Parathyroid adenoma (tissue), 2 donors: ENCODE measurements around the gene ARHGEF1.

Experiments
- H2AFZ ChIP-seq: fragments of 300-600 bp; sonication (generic); one replicate; pipeline ENCODE4 v1.7.0; 2017; ENCODE audit warnings: antibody characterized with exemption, mild to moderate bottlenecking
- H3K27ac ChIP-seq: fragments of 300-600 bp; sonication (generic); one replicate; pipeline ENCODE4 v1.7.0; 2017
- H3K27me3 ChIP-seq: fragments of 300-600 bp; sonication (generic); one replicate; pipeline ENCODE4 v1.7.0; 2017; ENCODE audit warnings: low read length; ENCODE audit not compliant: control insufficient read depth, insufficient read depth
- H3K36me3 ChIP-seq: fragments of 300-600 bp; sonication (generic); one replicate; pipeline ENCODE4 v1.7.0; 2017; ENCODE audit warnings: low read length; ENCODE audit not compliant: control insufficient read depth, insufficient read depth
- H3K4me1 ChIP-seq: fragments of 300-600 bp; sonication (generic); one replicate; pipeline ENCODE4 v1.7.0; 2017; ENCODE audit warnings: control low read depth
- H3K4me2 ChIP-seq: fragments of 300-600 bp; sonication (generic); one replicate; pipeline ENCODE4 v1.7.0; 2017; ENCODE audit warnings: low read length
- H3K4me3 ChIP-seq: fragments of 300-600 bp; sonication (generic); one replicate; pipeline ENCODE4 v1.7.0; 2017; ENCODE audit warnings: low read depth, low read length
- H3K79me2 ChIP-seq: fragments of 300-600 bp; sonication (generic); one replicate; pipeline ENCODE4 v1.7.0; 2017; ENCODE audit warnings: control low read depth
- H3K9ac ChIP-seq: fragments of 300-600 bp; sonication (generic); one replicate; pipeline ENCODE4 v1.7.0; 2017; ENCODE audit warnings: mild to moderate bottlenecking
- H3K9me3 ChIP-seq: fragments of 300-600 bp; sonication (generic); one replicate; pipeline ENCODE4 v1.7.0; 2017; ENCODE audit warnings: low read length; ENCODE audit not compliant: control insufficient read depth
- CTCF ChIP-seq: fragments of 300-600 bp; sonication (generic); IDR thresholded peaks from one replicate; pipeline ENCODE4 v1.7.0; 2017; ENCODE audit warnings: antibody characterized with exemption, mild to moderate bottlenecking
- donor health status: primary hyperparathyroidism.

The ARHGEF1 gene

GRCh38 chr19:41859213-41859617 is 23.8 kb upstream of the ARHGEF1 start:
- no peak for TF ChIP-seq CTCF
- no peak overlapping the region for H3K9ac ChIP-seq

GRCh38 chr19:41859618-41860418 is 23.2 kb upstream of the ARHGEF1 start, which contains the start of gene RPS19:
Gene RPS19 (plus strand): TSS chr19:41860255. CDS start chr19:41860775, 520 bp downstream.
- H3K4me2 ChIP-seq = peak within 1 kb of the TSS; percentile 66
- H3K4me3 ChIP-seq = peak within 1 kb of the TSS; percentile 78
- peak within 1 kb of the TSS; percentile 87 for H2AFZ ChIP-seq
- no peaks in the 10 kb centered on the region for H3K36me3 ChIP-seq
- H3K9ac ChIP-seq = peak within 1 kb of the TSS; percentile 31
- no peaks in the 10 kb centered on the region for H3K9me3 ChIP-seq
- H3K4me1 ChIP-seq = peaks cover 6% of the 10 kb centered on the region
- peak within 1 kb of the TSS; percentile 98 for H3K27ac ChIP-seq
- H3K27me3 ChIP-seq = no peaks in the 10 kb centered on the region
- peak; percentile 86 for TF ChIP-seq CTCF
- peaks cover 27% of the 10 kb centered on the region for H3K79me2 ChIP-seq

More at GRCh38 chr19:41859213-41859617, 23.8 kb upstream of the ARHGEF1 start:
- Histone ChIP-seq H3K79me2 (peaks cover 22% of the 10 kb centered on the region), H2AFZ (peak overlapping the region; percentile 87), H3K4me1 (peaks cover 6% of the 10 kb centered on the region), H3K27me3 (no peaks in the 10 kb centered on the region), H3K4me2 (peak overlapping the region; percentile 66), H3K36me3 (no peaks in the 10 kb centered on the region), H3K9me3 (no peaks in the 10 kb centered on the region), H3K27ac (peak overlapping the region; percentile 98), H3K4me3 (peak overlapping the region; percentile 78)

- peaks cover 31% of the 10 kb centered on the region for H3K79me2 ChIP-seq
- H3K4me2 ChIP-seq = peak overlapping the region; percentile 61
- peaks cover 6% of the 10 kb centered on the region for H3K4me1 ChIP-seq
- H3K9ac ChIP-seq = peak overlapping the region; percentile 31
- H3K36me3 ChIP-seq = no peaks in the 10 kb centered on the region
- H3K27ac ChIP-seq = peak overlapping the region; percentile 98
- H3K9me3 ChIP-seq = no peaks in the 10 kb centered on the region
- no peak for TF ChIP-seq CTCF
- H3K27me3 ChIP-seq = no peaks in the 10 kb centered on the region
- peak overlapping the region; percentile 78 for H3K4me3 ChIP-seq
- H2AFZ ChIP-seq = peak overlapping the region; percentile 14
Observed at GRCh38 chr19:41860419-41861115, 22.4 kb upstream of the ARHGEF1 start.

- no peaks in the 10 kb centered on the region for H3K36me3 ChIP-seq
- H3K9ac ChIP-seq = peak overlapping the region; percentile 31
- peak overlapping the region; percentile 61 for H3K4me2 ChIP-seq
- H3K27me3 ChIP-seq = no peaks in the 10 kb centered on the region
- H2AFZ ChIP-seq = no peak overlapping the region
- TF ChIP-seq CTCF = no peak
- peak overlapping the region; percentile 78 for H3K4me3 ChIP-seq
- no peaks in the 10 kb centered on the region for H3K9me3 ChIP-seq
- H3K27ac ChIP-seq = peak overlapping the region; percentile 98
- peaks cover 34% of the 10 kb centered on the region for H3K79me2 ChIP-seq
- H3K4me1 ChIP-seq = peaks cover 6% of the 10 kb centered on the region
Observed at GRCh38 chr19:41861116-41861768, 21.7 kb upstream of the ARHGEF1 start.
